HuH-7 (cell line): ENCODE data around the gene INPP5D.
"Not testable (repeated sequence)": the region's sequence is repeated elsewhere in the genome, so short reads cannot be mapped to it uniquely, and the experiment has no call there.

Experiments
- DNase-seq: peaks from one replicate; pipeline ENCODE4 v3.0.0; 2011; ENCODE audit warnings: low spot score

INPP5D gene

DNA sequence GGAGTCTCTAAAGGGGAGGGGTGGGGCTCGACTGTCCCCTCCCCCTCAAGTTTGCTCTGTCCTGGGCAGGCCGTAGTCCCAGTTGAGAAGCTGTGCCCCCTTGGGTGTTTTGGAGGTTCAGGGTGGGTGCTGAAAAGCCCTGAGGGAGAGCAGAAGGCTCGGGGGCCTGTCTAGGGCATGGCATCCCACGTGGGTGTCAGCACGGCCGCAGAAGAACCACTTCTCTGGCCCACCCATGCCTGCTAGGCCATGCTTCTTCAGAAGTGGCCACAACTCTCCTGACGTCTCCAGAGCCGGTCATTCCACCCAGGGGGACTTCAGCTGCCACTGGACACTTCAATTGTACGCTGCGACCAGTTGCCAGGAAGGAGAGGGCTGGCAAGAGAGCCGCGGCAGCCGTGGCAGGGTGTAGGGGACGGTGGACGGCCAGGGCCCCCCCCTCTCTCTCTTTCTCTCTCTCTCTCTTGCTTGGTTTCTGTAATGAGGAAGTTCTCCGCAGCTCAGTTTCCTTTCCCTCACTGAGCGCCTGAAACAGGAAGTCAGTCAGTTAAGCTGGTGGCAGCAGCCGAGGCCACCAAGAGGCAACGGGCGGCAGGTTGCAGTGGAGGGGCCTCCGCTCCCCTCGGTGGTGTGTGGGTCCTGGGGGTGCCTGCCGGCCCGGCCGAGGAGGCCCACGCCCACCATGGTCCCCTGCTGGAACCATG is at the start of gene INPP5D:
INPP5D (plus strand) TSS at position 546 of the 704 bp plus-strand sequence; CDS start at position 683, 137 bp downstream.
- DNase-seq: no peak

DNA sequence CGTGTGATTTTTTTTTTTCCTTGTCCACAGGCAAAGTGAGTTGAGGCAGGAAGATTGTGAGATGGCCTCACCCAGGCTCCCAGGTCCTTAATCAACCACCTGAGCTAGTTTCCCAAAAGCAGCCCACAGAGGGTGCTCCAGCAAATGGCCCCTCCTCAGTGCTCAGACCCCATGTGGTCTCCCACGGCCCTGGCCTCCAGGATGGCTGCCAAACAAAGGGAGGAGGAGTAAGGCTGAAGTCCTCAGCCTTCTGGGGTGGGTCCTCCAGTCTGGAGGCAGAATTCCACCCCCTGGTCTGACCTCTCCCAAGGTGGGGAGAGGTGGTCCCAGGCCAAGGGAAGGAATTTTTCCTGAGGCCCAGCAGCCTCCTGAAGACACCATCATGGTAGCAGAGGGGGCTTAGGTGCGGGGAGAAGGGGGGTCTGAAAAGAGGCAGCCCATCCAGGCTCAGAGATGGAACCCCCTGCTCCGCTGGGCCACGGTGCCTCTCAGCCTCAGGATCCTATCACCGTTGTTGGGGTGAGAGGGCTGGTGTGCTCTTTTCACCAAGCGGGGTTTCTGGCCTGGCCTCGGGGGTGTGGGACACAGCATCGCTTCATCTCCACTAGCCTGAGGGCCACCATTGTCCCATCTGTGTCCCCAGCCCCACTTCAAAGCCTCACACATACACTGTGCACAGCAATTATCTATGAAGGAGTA is 49.4 kb upstream of the INPP5D start:
- no peak for DNase-seq

DNA sequence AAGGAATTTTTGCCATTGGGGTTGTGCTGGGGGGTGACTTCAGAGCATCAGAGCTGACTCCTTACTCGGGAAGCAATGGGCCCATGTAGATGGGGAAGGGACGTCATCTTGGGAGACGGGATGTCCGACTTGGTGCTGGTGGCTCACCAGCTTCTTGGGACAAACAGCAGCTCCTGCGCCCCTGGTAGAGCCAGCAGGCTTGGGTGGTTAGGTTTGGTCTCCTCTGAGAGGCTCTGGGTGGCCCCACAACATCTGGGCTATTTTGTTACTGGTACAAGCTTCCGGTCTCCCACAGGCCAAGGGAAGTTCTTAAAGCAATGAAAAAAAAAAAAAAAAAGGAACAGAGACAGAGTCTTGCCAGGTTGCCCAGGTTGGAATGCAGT is 48.9 kb upstream of the INPP5D start:
- no peak for DNase-seq

DNA sequence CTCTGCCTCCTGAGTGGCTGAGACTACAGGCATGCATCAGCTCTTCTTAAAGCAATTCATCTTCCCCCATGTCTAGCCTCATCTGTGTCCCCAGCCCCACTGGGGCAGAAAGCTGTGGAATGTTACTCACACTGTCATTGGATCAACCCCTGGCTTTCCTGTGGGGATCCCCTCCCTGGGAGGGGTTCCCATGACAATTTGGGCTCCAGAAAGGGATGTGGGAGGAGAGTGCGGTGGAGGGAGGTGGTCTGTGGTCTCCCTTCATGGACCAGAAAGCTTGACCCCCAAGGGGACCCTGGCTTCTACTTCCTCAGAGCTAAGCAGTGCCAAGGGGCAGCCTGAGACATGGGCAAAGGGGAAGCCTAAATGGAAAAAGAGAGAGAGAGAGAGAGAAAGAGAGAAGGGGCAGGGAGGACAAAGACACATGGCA is 48.4 kb upstream of the INPP5D start:
- no peak for DNase-seq

DNA sequence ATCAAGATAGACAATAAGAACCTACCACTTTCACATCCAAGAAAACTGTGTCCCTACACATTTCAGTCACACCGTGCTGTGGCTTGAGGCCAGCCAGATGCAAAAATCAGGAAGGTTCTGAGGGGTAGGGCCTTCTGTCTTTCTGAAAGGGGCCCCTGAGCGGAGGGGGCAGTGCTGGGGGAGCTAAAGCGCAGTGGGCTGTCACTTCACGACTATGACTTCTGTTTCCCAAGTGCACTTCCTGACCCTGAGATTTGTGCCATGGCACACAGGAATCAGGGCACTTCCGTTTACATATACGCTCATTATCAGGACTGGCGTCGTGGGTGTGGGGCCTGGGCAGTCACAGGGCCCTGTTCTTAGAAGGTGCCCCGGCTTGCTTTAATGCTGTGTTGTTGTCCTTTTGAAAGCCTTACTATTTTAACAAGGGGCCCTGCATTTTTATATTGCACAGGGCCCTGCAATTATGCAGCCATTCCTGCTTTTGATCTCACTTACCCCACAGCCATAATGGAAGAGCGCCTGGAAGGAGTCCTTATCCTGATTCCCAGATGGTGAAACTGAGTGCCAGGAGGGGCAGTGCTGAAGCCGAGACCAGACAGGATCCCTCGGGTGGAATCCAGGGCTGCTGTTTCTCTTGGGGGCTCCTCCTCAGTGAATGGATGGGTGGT is 47.7 kb upstream of the INPP5D start:
- DNase-seq: no peak

DNA sequence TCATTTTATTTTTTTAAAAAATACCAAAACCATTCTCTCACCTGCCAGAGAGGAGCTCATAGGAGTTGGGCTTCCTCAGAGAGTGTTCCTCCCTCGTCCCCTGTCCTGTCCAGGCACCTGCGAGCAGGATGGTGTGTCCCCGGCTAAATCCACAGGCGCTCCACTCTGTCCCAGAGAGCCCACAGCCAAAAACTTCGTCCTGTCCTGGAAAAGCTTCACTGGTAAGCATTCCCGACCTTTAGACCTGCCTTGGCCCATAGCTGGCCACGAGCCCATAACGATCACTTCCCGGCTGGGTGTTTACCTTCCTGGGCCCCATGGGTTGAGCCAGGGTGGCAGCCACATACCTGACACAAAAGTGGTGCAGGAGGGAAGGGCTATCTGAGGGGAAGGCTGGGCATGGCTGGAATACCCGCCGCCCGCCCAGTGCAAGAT is 47.1 kb upstream of the INPP5D start, which contains the start of gene NGEF:
NGEF (minus strand) TSS at position 230 of the 435 bp plus-strand sequence. CDS start 38,366 bp downstream, outside the sequence.
- DNase-seq: peak; percentile 81

DNA sequence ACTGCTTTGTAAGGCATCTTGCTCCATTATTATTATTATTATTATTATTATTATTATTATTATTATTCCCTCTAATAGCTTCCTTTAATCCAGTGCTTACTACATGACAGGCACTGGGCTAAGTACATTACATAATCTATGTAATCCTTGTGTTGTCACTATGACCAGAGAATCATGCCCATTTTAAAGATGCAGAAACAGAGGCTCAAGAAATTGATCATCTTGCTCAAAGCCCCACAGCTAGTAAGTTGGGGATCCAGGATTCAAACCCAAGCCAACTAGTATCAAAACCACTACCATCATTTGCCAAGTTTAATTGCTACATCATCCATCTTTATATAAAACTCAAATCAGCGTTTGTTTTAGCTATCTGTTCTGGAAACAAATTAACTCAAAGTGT is 46.5 kb upstream of the INPP5D start:
- no peak for DNase-seq

DNA sequence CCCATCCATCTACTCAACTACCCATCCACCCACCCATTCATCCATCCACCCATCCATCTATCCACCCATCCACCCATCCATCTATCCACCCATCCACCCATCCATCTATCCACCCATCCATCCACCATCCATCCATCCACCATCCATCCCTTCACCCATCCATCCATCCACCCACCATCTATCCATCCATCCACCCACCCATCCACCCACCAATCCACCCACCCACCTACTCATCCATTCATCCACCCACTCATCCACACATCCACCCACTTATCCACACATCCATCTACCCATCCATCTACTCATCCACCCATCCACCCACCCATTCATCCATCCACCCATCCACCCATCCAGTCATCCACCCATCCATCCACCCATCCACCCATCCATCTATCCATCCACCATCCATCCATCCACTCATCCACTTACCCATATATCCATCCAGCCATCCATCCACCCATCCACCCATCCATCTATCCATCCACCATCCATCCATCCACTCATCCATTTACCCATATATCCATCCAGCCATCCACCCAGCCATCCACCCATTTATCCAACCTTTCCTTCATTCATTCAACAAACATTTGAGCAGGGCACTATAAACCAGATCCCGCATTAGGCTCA is 45.0 kb upstream of the INPP5D start:
- no peak for DNase-seq

DNA sequence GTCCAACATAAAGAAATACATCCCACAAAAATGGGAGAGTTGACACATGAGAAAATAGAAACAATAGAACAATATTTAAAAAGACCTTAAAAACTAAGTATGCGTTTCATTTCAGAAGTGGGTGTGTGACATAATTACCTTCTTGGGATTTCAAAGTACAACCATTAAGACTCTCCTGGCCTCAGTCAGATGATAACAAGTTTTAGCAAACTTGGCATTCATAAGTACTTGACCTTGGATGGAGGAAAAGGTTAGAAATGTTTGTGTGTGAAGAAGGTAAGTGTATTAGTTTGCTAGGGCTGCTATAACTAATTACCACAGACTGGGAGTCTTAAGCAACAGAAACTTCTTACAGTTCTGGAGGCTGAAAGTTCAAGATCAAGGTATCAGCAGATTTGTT is 42.2 kb upstream of the INPP5D start:
- no peak for DNase-seq

DNA sequence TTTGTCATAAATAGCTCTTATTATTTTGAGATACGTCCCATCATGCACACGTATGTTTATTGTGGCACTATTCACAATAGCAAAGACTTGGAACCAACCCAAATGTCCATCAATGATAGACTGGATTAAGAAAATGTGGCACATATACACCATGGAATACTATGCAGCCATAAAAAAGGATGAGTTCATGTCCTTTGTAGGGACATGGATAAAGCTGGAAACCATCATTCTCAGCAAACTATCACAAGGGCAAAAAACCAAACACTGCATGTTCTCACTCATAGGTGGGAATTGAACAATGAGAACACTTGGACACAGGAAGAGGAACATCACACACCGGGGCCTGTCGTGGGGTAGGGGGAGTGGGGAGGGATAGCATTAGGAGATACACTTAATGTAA is 40.5 kb upstream of the INPP5D start:
- DNase-seq: not testable (repeated sequence)

DNA sequence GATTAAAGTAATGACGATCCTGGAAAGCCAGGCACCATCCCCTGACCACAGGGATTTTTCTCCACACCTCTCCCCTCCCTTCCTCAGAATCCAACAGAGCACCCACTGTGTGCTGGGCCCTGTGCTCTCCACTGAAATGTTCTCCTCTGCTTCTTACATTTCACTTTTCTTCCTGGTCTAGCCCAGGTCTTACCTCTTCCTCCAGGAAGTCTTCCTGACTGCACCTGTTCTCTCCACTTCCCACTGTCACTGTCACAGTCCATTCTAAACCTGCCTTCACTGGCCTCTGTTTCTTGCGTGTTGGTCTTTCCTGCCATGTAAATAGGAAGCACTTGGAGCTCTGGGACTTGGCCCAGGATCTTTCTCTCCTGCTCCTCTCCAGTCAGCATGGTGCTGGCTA is 39.7 kb upstream of the INPP5D start:
- DNase-seq: no peak

DNA sequence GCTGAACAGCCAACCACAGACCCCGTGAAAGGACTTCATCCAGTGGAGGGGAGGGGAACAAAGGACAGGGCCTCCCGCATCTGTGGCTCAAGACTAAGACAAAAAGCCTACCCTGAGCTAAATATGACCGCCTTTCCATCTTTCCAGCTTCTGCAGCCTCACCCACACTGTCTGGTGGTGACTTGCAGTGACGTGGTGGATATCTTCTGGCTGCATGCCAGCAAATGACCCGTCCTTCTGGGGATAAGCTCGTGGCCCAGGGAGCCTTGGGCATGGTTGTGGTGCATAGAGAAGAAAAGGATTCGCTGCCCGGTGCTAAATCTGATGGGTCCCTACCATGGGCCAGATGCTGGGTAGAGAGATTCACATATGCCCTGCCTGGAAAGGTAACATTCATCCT is 38.4 kb upstream of the INPP5D start:
- no peak for DNase-seq

DNA sequence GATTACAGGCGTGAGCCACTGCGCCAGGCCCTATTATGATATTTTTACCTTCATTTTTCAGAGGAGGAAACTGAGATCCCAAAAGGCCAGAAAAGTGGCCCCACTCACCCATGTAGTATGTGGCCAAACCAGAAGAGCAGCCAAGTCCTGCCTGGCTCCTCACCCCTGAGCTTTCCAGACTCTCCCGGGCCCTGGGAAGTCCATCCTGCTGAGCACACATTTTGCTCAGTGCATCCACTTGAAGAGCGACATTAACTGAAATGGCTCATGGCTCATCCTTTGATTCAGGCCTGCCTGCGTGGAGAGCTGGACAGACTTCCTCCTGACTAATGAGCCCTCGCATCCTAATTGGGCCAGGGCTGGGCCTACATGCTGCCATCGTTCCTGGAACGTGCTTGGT is 37.6 kb upstream of the INPP5D start:
- DNase-seq: no peak

DNA sequence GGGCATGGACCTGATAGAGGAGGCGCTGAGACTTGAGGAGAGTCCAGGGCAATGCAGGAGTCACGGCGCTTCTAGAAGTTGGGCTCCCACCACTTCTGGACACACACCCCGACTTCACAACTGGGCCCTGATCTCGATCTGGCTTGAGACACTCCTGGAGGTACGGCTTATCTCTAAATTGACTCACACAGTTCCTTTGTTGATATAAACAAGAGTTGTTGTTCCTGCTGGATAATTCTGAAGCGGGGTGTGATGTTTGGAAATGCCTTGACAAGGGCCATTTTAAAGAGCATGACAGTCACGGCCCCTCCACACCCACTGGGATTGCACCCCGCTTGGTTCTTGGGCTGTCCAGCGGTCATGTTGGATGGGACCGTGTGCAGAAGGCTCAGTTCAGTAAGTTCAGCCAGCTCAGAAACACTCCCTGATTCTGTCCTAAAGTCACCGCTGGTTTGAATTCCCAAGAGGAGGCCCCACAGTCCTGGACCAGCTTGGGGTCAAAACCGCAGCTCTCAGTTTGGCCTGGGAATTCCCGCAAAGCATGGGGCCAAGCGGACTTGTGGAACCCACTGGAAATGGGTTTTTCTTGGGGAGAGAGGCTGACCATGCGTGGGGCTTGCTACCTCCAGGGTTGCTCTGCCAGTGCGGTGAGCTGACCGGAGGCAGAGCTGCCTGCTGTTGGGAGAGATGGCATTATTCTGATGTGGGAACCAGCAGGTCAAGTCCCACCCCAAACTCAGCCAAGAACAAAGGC is 37.0 kb upstream of the INPP5D start:
- DNase-seq: no peak

DNA sequence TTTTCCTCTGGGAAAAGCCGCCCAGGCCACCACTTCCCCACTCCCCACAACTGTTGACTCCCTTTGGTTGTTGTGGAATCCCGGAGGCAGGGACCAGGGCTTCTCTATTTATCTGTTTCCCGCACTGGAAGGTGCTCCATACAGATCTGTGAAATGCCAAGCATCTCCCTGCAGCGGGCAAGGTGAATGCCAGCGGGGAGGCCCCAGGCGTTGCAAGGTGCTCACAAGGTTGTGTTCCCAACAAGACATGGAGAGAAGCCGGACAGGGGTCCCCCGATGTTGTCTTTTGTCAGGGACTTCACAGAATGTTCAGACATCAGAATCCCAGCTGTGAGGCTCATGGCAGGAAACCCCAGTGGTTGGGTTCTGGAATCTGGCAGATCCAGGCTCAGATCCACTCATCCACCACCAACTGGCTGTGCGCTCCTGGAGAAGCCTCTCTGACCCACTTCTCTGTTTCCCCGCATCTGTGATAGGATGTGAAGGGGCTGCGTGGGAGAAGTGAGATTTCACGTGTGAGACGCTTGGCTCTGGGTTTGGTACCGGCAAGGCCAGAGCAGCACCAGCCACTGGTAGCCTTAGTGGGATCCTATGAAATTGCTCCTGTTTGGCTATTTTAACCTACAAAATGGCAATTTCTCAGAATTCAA is 36.3 kb upstream of the INPP5D start:
- no peak for DNase-seq

DNA sequence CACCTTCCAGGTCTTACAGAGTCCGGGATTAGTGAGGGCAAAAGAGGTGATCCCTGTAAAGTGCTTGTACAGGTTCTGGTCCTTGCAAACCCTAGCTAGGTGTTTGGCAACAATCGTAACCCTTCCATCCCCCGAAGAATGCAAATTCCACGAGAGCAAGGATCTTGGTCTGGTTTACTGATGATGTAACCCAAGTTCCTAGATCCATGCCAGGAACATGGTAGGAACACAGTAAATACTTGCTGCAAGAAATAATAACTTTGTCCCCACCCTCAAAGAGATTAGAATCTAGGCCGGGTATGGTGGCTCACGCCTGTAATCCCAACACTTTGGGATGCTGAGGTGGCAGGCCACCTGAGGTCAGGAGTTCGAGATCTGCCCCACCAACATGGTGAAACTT is 34.4 kb upstream of the INPP5D start:
- no peak for DNase-seq

DNA sequence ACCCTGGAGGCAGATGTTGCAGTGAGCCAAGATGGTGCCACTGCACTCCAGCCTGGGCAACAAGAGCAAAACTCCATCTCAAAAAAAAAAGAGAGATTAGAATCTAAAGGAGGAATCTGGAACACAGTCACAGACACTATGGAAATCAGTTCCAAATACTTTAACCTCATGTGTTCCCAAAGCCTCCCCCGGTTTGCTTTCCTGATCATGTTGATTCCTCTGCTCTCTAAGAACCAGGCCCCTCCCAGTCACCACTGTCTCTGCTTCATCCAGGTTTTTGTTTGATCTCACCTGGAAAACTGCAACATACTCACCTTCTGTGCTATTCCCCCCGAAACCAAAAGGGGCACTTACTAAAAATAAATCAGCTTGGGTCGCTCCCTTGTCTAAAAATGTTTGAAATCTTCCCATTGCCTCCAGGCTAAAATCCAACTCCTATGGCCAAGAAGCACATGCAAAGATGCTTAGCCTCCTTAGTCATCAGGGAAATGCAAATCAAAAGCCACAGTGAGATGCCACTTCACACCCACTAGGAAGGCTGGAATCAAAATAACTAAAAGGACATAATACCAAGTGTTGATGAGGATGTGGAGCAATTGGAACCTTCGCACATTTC is 33.8 kb upstream of the INPP5D start:
- DNase-seq: no peak

DNA sequence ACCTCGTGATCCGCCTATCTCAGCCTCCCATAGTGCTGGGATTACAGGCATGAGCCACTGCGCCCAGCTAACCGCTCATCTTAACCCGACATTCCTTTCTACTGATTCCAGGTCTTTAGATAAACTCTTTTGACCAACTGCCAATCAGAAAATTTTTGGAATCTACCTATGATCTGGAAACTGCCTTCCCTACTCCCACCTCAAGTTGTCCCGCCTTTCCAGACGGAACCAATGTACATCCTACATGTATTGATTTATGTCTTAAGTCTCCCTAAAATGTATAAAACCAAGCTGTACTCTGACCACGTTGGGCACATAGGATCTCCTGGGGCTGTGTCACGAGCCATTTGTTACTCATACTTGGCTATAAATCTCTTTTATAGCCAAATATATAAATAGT is 30.8 kb upstream of the INPP5D start:
- DNase-seq: no peak

DNA sequence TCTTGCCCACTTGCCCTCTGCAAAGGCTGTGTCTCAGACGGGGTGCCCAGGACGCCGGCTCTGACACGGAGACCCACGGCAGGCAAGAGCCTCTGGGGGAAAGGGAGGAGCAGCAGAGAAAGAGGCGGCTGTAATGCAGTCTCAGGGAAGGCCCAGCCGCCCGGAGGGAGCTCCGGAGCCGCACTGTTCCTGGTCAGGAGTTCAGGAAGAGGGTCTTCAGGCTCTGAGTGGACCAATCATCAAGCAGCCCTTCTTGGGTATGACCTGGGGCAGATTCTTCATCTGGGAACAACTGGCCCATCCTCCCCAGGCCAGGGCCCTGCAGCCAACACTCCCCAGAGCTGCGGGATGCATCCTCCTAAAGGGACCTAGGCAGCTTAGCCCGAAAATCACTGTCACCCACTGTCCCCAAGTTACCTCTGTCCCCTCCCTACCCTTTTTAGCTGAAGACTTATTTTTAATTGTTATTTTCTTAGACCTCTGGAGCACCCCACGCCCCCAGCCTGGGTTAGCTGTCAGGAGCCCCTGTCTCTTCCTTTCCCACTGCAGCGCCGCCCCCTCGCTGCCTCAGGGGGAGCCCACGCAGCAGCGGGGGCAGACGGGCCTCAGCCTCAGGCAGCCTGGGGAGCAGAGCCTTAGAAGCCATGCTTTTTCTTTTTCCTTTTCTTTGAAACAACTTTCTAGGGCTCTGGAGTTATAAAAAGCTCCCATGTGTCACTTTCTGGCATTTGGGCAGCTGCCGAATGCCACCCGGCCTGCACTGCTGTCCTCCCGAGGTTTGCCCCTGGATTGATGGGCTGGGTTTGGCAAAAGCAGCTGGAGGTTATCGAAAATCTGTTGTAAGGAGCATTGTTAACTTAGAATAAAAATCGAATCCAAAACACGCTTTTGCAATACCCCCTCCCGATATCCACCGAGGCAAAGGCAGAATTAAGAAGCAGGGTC is 28.3 kb upstream of the INPP5D start:
- DNase-seq: no peak
